HG03460 (cell line): ENCODE measurements around the gene CT45A6.
"Not testable (repeated sequence)": the region's sequence is repeated elsewhere in the genome, so short reads cannot be mapped to it uniquely, and the experiment has no call there.

Experiments
- ATAC-seq: cut with Tn5 transposase; IDR thresholded peaks from one replicate; pipeline ENCODE4 v1.9.1; 2021; ENCODE audit not compliant: unreplicated experiment

Gene CT45A6

DNA sequence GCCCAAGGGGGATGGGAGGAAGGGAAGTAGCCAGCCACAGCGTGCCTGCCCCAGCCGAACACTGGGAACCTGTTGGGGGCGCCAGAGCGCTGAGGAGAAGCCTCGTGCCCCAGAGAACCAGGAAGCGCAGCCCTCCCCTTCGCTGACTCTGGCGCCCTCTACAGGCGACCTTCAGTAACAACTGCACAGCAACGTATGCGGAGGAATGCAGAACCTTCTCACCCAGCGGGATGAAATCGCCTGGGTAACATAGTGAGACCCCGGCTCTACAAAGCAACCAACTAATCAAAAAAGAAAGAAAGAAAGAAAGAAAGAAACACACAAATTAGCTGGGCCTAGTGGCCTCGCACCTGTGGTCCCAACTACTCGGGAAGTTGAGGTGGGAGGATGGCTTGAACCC is at the start of gene CT45A6:
Gene CT45A6 (minus strand): TSS at position 101 of the 400 bp plus-strand sequence. CDS start 3,794 bp downstream, outside the sequence.
- ATAC-seq, result not testable (repeated sequence)

GRCh38 chrX:135837180-135837579 is 34.6 kb upstream of the CT45A6 start, which contains the start of gene CT45A7:
CT45A7 (minus strand) TSS chrX:135837280; CDS start chrX:135833533, 3,747 bp downstream.
- ATAC-seq, result not testable (repeated sequence)

DNA sequence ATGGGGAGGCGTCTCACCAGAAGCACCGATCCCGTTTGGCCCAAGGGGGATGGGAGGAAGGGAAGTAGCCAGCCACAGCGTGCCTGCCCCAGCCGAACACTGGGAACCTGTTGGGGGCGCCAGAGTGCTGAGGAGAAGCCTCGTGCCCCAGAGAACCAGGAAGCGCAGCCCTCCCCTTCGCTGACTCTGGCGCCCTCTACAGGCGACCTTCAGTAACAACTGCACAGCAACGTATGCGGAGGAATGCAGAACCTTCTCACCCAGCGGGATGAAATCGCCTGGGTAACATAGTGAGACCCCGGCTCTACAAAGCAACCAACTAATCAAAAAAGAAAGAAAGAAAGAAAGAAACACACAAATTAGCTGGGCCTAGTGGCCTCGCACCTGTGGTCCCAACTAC is 17.3 kb upstream of the CT45A6 start, which contains the start of gene CT45A2:
Gene CT45A2 (minus strand): TSS at position 101 of the 400 bp plus-strand sequence. CDS start 3,747 bp downstream, outside the sequence.
- ATAC-seq, result not testable (repeated sequence)

GRCh38 chrX:135785403-135785802 is 17.2 kb downstream of the CT45A6 start, which contains the start of gene CT45A5:
CT45A5 (minus strand) TSS chrX:135785503; CDS start chrX:135781729, 3,774 bp downstream.
- not testable (repeated sequence) for ATAC-seq

DNA sequence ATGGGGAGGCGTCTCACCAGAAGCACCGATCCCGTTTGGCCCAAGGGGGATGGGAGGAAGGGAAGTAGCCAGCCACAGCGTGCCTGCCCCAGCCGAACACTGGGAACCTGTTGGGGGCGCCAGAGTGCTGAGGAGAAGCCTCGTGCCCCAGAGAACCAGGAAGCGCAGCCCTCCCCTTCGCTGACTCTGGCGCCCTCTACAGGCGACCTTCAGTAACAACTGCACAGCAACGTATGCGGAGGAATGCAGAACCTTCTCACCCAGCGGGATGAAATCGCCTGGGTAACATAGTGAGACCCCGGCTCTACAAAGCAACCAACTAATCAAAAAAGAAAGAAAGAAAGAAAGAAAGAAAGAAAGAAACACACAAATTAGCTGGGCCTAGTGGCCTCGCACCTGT is 34.5 kb downstream of the CT45A6 start, which contains the start of gene CT45A3:
Gene CT45A3 (minus strand): TSS at position 101 of the 400 bp plus-strand sequence. CDS start 3,747 bp downstream, outside the sequence.
- not testable (repeated sequence) for ATAC-seq

GRCh38 chrX:135744739-135745138 is 57.8 kb downstream of the CT45A6 start:
- ATAC-seq, result not testable (repeated sequence)
